Pancreas (tissue), 10 donors: ENCODE measurements around the gene VANGL1. TPM values are rescaled to one million over a fixed set of nuclear protein-coding genes. Genes with fewer than 3 reads are reported as not detected.

ENCODE experiments used
- ATAC-seq, 4 donors: fragments of 200-7000 bp; cut with Tn5 transposase; one replicate each; pipeline versions ENCODE4 v1.8.0 to v1.9.1; 2020; ENCODE audit warnings: mild to moderate bottlenecking in 4 of 4, moderate library complexity in 4 of 4
- DNase-seq, 6 donors: peaks; one replicate each; pipeline ENCODE4 v3.0.0-alpha.2; 2020
- FAIRE-seq: peaks from 2 replicates; lab custom pipeline; 2012; peaks lifted over from hg19 to GRCh38; lab: Jason Lieb, UNC
- H3K27ac ChIP-seq, 4 donors: fragments of 200-600 bp; sonication (generic); 1 replicate in 3 of 4; 2 replicates in 1 of 4; pipeline versions ENCODE4 v1.5.0 to v1.8.0; 2020
- H3K27me3 ChIP-seq, 4 donors: fragments of 200-600 bp; one replicate each; pipeline ENCODE4 v1.8.0; 2021
- H3K36me3 ChIP-seq, 3 donors: fragments of 200-600 bp; sonication (generic) in 1 of 3; one replicate each; pipeline versions ENCODE4 v1.5.0 to v1.8.0; 2020 to 2021
- H3K4me1 ChIP-seq, 3 donors: fragments of 200-600 bp; one replicate each; pipeline ENCODE4 v1.8.0; 2021
- H3K4me3 ChIP-seq, 4 donors: fragments of 200-600 bp; sonication (generic) in 2 of 4; one replicate each; pipeline versions ENCODE4 v1.5.0 to v1.8.0; 2020 to 2021
- H3K9me3 ChIP-seq, 4 donors: fragments of 200-600 bp; one replicate each; pipeline ENCODE4 v1.8.0; 2021
- WGBS, 2 donors: extraction: QIAGEN DNeasy Blood & Tissue Kit; methylation state at CpG; one replicate each; pipeline ENCODE4 v1.1.7; 2013; 5-methylcytosine and 5-hydroxymethylcytosine counted together
- intact Hi-C, 3 donors: fragments of 100-400 bp; cut with DNase I; formaldehyde crosslinking; loops; one replicate each; pipeline versions ENCODE4 v1.11.1 to v1.14.2; 2022
- polyA plus RNA-seq, 2 donors: library from polyadenylated mRNA; stranded (reverse); fragments of 200-250 nt; gene quantifications; one replicate each; pipeline ENCODE4 v1.2.3, GENCODE V29; 2013
- total RNA-seq, 6 donors: library from RNA; stranded (reverse); fragmentation: NEBNext Ultra II Directional in 4 of 6; extraction: Animal tissue kit (Norgen Biotek cat#: 25700) in 4 of 6; gene quantifications; one replicate each; pipeline versions ENCODE4 v1.2.1 to v1.2.4, GENCODE V29; 2021 to 2023
- TF ChIP-seq, protein P1 (sequence below), 4 donors: fragments of 200-600 bp; sonication (generic) in 3 of 4; IDR thresholded peaks; one replicate each; pipeline versions ENCODE4 v1.5.0 to v1.8.0; 2021; ENCODE audit warnings: antibody characterized with exemption in 4 of 4
- donor health status: healthy with polysubstance abuse.
- donor health status: DM: no; HTN: no; CAD: no; lungs with moderate emphysema.
- donor health status: DM: no; HTN: no; CAD: no.
- donor health status: control.
- donor health status: control.
- donor health status: Bipolar disorder and iron deficiency.
- donor health status: DM: yes; HTN: yes; CAD: no.
- donor health status: DM: no; HTN: no; CAD: no.
- donor health status: DM: no; HTN: no; CAD: no.
- donor health status: DM: yes; HTN: yes; CAD: no.

The VANGL1 gene
- total and polyA plus RNA-seq, 8 donors: 1.2 to 9.0 (median 5.4) TPM

DNA sequence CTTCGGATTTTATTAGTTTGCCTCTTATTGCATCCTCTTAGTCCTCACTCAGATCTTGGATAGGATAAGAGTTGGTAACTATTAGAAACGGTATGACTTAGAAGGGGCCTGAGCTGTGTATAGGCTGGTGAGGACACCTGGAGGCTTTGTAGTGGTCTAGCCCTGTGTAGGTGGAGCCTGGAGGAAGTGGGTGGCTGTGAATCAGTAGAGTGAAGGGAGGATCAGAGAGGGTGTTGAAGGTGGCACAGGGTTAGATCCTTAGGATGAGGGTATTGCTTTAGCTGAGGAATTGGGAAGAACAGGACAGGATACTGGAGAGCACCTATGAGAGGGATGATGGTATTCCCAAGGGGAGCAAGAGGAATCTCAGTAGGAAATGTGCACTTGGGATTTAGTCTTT is 5.7 kb downstream of the VANGL1 start:
- intact Hi-C loops: no loop called here
- 83 to 86% methylated on average over 2 of the region's 2 CpGs for WGBS, 2 donors
- ATAC-seq: no peak
- TF ChIP-seq, protein P1, sequence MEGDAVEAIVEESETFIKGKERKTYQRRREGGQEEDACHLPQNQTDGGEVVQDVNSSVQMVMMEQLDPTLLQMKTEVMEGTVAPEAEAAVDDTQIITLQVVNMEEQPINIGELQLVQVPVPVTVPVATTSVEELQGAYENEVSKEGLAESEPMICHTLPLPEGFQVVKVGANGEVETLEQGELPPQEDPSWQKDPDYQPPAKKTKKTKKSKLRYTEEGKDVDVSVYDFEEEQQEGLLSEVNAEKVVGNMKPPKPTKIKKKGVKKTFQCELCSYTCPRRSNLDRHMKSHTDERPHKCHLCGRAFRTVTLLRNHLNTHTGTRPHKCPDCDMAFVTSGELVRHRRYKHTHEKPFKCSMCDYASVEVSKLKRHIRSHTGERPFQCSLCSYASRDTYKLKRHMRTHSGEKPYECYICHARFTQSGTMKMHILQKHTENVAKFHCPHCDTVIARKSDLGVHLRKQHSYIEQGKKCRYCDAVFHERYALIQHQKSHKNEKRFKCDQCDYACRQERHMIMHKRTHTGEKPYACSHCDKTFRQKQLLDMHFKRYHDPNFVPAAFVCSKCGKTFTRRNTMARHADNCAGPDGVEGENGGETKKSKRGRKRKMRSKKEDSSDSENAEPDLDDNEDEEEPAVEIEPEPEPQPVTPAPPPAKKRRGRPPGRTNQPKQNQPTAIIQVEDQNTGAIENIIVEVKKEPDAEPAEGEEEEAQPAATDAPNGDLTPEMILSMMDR (IDR thresholded peaks at IDR 0.05): no peak
- Histone ChIP-seq H3K4me1 (peaks cover 6 to 27% (median 11%) of the 10 kb centered on the region in 3 donors), H3K27me3 (no peaks in the 10 kb centered on the region), H3K4me3 (no peak overlapping the region), H3K9me3 (no peaks in the 10 kb centered on the region), H3K27ac (no peak overlapping the region), H3K36me3 (no peaks in the 10 kb centered on the region)
- DNase-seq: no peak
- FAIRE-seq: no peak

DNA sequence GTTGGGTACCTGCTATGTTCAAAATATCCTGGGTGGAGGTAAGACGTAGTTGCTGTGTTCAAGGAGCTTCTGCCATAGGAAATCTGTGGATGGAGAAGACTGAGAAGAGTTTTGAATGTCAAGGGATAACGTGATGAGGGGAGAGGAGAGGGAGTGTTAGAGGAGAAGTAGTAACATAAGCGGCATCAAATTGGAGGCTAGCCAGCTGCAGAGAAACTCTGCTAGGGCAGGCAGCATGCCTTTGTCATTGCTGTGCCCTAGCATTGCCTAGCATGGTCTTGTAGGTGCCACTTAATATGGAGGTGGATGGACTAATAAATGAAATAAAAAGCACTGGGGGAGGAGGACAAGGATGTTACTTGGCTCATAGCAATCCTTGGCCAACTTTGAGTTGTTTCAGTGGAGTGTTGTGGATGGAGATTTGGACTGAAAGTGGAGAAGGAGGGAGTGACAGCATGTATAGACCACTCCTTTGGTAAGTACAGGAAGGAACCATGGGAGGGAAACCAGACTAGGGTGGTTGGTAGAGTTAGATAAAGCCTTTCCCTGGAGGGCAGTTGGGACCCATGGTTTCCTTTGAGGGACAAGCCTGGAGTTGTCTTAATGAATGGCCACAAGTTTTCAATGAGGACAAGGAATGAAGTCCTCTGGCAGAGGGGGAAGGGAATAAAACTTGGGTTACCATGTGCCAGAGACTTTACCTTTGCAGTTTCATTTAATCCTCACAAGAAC is 6.3 kb downstream of the VANGL1 start:
- DNase-seq (no peak), ATAC-seq (no peak), FAIRE-seq (no peak)
- no peaks in the 10 kb centered on the region for H3K36me3 ChIP-seq
- H3K27ac ChIP-seq: no peak overlapping the region
- H3K4me3 ChIP-seq: no peak overlapping the region
- WGBS, 2 donors: 88 to 89% methylated on average over 3 of the region's 3 CpGs
- intact Hi-C loops: no loop called here
- no peaks in the 10 kb centered on the region for H3K9me3 ChIP-seq
- H3K27me3 ChIP-seq: no peaks in the 10 kb centered on the region
- H3K4me1 ChIP-seq: peaks cover 6 to 25% (median 8%) of the 10 kb centered on the region in 3 donors
- TF ChIP-seq, protein P1 (IDR thresholded peaks at IDR 0.05): no peak

DNA sequence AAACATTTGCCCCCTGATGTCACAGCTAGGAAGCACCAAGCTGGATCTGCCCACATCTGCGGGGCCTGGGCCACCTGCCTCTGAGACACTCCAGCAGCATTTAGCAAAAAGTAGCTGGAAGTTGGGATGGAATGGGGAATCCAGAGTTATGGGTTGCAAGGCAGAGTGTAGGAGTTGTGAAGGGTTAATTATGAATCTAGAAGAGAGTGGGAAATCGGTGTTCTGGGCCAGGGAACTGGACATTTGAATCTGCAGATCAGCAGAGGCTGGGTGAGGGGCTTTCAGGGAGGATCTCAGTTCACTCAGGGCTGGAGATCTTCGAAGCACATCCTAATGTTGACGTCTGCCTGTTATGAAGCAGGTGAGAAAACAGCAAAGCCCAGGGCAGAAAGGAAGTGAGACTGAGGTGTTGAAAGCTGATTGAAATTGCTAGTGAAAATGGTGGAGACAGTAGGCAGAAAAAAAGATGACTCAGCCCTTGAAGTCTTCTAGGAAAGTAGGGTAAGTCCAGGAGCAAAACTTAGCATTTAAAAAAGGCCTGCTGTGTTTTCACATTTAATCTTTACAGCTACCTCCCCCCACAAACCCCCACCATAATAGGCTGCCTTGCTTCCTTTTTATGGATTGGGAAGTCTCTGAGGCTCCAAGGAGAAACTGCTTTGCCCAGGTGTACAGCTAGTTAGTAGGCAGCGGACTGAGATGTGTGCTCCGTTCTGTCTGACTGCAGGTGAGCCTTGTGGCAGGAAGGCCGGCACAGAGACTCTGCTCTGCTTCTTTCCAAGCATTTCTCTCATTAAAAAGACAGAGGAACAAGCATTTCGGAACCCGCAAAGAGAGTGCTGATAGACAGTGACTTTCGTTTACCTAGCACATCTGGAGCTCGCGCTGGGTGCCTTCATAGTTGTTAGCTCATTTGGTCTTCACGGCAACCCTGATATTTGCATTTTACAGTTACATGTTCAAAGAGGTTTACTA is 7.2 kb downstream of the VANGL1 start:
- H3K9me3 ChIP-seq: no peaks in the 10 kb centered on the region
- WGBS, 2 donors: 70 to 72% methylated on average over 13 of the region's 13 CpGs
- ATAC-seq (peak in 2 of 4 donors; percentile 31 to 53), FAIRE-seq (no peak), DNase-seq (no peak)
- TF ChIP-seq, protein P1 (IDR thresholded peaks at IDR 0.05): no peak
- H3K4me3 ChIP-seq: no peak overlapping the region
- intact Hi-C loops: no loop called here
- H3K27me3 ChIP-seq: no peaks in the 10 kb centered on the region
- H3K4me1 ChIP-seq: peaks cover 5 to 20% (median 6%) of the 10 kb centered on the region in 3 donors
- H3K27ac ChIP-seq: no peak overlapping the region
- H3K36me3 ChIP-seq: no peaks in the 10 kb centered on the region

DNA sequence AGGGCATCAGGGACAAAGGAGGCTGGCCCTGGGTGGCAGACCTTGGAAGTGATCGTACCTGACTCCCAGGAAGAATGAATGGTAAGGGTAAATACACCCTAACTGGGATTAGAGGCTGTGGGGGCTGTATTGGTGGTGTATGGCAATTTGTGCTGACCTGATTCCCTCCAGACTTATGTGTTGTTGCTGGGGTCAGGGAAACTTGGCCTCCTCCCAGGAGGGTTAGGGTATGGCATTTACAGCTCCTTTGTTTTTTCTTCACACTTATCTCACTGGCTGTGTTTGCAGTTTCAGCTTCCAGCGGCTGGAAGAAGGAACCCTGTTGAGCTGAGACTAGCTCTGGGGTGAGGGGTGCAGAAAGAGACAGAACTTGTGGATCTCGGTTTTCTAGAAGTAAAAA is 8.2 kb downstream of the VANGL1 start:
- Histone ChIP-seq H3K27me3 (no peaks in the 10 kb centered on the region), H3K9me3 (no peaks in the 10 kb centered on the region), H3K4me1 (peaks cover 5 to 25% (median 6%) of the 10 kb centered on the region in 3 donors), H3K4me3 (no peak overlapping the region), H3K27ac (peak overlapping the region in 1 of 4 donors; percentile 13), H3K36me3 (no peaks in the 10 kb centered on the region)
- WGBS, 2 donors: 8 to 16% methylated on average over 3 of the region's 3 CpGs
- FAIRE-seq: no peak
- peak; percentile 36 to 71 (median 40) for ATAC-seq
- TF ChIP-seq, protein P1 (IDR thresholded peaks at IDR 0.05): no peak
- no peak for DNase-seq
- intact Hi-C loops: no loop called here
